GM19023 (cell line): ENCODE measurements around the gene NHS.

Source experiments
- ATAC-seq: cut with Tn5 transposase; IDR thresholded peaks from one replicate; pipeline ENCODE4 v1.9.1; 2021; ENCODE audit warnings: mild to moderate bottlenecking, moderate library complexity; ENCODE audit not compliant: unreplicated experiment

Gene NHS

GRCh38 chrX:17707731-17708130, 332.7 kb downstream of the NHS start:
- no peak for ATAC-seq

GRCh38 chrX:17710871-17711301, 335.9 kb downstream of the NHS start:
- no peak for ATAC-seq

- no peak for ATAC-seq
These were observed 338.3 kb downstream of the NHS start for GRCh38 chrX:17713288-17713687.

GRCh38 chrX:17718649-17719165, 343.7 kb downstream of the NHS start:
- no peak for ATAC-seq

GRCh38 chrX:17719711-17720110, 344.7 kb downstream of the NHS start:
- ATAC-seq = no peak

GRCh38 chrX:17721715-17722114, 346.7 kb downstream of the NHS start:
- ATAC-seq = no peak

- no peak for ATAC-seq
These were observed 350.2 kb downstream of the NHS start for GRCh38 chrX:17725181-17725580.

GRCh38 chrX:17732138-17732783, 357.3 kb downstream of the NHS start:
- ATAC-seq = no peak

- ATAC-seq = no peak
These were observed 360.4 kb downstream of the NHS start for GRCh38 chrX:17735406-17735805.

- no peak for ATAC-seq
These were observed 361.5 kb downstream of the NHS start for GRCh38 chrX:17736478-17736855.

- peak; percentile 76 for ATAC-seq
These were observed 362.1 kb downstream of the NHS start, which contains the start of gene SCML1 for GRCh38 chrX:17736856-17737709. TSS of gene SCML1 (plus strand) at chrX:17737493. CDS start at chrX:17744187, 6,694 bp downstream.

GRCh38 chrX:17737710-17737985, 362.6 kb downstream of the NHS start:
- peak; percentile 8 for ATAC-seq

- no peak for ATAC-seq
These were observed 363.1 kb downstream of the NHS start for GRCh38 chrX:17737986-17738713.

- no peak for ATAC-seq
These were observed 363.9 kb downstream of the NHS start for GRCh38 chrX:17738737-17739535.

GRCh38 chrX:17740137-17741122, 365.4 kb downstream of the NHS start:
- ATAC-seq = no peak

- ATAC-seq = no peak
These were observed 366.1 kb downstream of the NHS start for GRCh38 chrX:17741123-17741511.

- no peak for ATAC-seq
These were observed 368.9 kb downstream of the NHS start for GRCh38 chrX:17743913-17744312.

GRCh38 chrX:17744896-17745523, 370.0 kb downstream of the NHS start:
- no peak for ATAC-seq

- ATAC-seq = no peak
These were observed 372.7 kb downstream of the NHS start for GRCh38 chrX:17747692-17748091.
